GM12801 (cell line): ENCODE data around the gene SHH.

Experiments
- TF ChIP-seq, protein P1 (sequence below): IDR thresholded peaks from one replicate; pipeline ENCODE4 v1.5.1; 2011; ENCODE audit warnings: control low read depth; ENCODE audit not compliant: insufficient read length; ENCODE audit errors: extremely low read depth

SHH gene

GRCh38 chr7:155840909-155841308, 28.6 kb upstream of the SHH start:
- TF ChIP-seq, protein P1, sequence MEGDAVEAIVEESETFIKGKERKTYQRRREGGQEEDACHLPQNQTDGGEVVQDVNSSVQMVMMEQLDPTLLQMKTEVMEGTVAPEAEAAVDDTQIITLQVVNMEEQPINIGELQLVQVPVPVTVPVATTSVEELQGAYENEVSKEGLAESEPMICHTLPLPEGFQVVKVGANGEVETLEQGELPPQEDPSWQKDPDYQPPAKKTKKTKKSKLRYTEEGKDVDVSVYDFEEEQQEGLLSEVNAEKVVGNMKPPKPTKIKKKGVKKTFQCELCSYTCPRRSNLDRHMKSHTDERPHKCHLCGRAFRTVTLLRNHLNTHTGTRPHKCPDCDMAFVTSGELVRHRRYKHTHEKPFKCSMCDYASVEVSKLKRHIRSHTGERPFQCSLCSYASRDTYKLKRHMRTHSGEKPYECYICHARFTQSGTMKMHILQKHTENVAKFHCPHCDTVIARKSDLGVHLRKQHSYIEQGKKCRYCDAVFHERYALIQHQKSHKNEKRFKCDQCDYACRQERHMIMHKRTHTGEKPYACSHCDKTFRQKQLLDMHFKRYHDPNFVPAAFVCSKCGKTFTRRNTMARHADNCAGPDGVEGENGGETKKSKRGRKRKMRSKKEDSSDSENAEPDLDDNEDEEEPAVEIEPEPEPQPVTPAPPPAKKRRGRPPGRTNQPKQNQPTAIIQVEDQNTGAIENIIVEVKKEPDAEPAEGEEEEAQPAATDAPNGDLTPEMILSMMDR = no peak

DNA sequence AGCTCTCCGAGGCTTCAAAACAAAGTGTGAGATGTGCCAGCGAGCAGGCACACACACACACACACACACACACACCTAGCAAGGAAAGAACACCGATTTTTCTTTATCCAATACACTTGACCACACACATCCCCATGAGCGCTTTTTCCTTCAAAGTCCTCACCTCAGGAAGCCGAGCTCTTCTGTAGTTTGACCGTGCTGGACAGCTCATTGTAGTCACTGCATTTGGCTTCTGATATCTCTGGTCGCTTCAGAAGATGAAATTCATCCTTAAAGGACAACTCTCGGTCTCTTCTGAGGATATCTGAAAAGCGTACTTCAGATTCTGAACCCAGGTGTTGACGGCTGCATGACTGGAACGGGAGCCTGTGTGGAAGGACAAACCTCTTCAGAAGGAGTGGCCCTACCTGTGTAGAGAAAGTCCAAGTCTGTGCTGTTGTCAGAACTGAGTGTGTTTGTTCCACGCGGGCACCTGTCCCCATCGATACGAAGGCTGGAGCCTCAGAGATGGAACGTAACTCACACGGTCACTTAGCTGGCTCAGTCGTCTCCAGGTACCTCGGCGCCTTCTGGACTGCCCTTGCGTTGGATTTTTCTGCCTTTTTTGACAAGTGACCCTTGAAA, 28.1 kb upstream of the SHH start:
- TF ChIP-seq, protein P1 = no peak

GRCh38 chr7:155839461-155839860, 27.2 kb upstream of the SHH start:
- TF ChIP-seq, protein P1 = no peak

GRCh38 chr7:155837126-155837479, 24.8 kb upstream of the SHH start:
- TF ChIP-seq, protein P1 = no peak

- TF ChIP-seq, protein P1 = no peak
These were observed 24.2 kb upstream of the SHH start for GRCh38 chr7:155836216-155837125.

- TF ChIP-seq, protein P1 = no peak
These were observed 23.4 kb upstream of the SHH start for GRCh38 chr7:155835446-155836215.

DNA sequence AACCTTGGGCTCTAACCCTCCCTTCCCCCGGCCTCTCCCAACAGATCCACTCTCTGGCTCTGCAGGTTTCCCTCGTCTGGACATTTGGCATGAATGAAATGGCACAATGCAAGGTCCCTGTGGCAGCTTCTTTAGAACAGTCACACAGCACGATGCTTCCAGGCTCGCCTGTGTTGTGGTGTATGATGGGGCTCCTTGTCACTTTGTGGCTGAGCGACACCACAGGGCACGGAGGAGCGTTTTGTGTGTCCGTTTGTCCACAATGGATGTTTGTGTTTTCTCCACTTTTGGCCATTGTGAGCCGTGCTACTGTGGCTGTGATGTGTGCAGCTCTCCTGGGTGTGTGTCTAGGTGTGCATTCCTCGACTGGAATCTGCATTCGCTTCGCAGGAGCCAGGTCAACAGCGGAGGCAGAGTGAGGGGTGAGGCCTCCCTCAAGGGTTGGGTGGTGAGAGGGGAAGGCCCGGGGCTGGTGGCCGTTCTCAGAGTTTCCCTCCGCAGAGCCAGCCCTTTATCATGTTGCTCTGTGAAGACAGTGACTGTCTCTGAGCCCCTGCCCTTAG, 22.3 kb upstream of the SHH start:
- TF ChIP-seq, protein P1 = no peak
